Stimulated activated naive CD4-positive, alpha-beta T cell treated with Interleukin-2 at 50 U/mL for 16 hours (primary cell): ENCODE data around the gene DEF6.
"Not testable (repeated sequence)": the region's sequence is repeated elsewhere in the genome, so short reads cannot be mapped to it uniquely, and the experiment has no call there.

Experiments used
- DNase-seq: peaks from one replicate; lab custom pipeline; 2025; lab: John Stamatoyannopoulos, UW

Gene DEF6

DNA sequence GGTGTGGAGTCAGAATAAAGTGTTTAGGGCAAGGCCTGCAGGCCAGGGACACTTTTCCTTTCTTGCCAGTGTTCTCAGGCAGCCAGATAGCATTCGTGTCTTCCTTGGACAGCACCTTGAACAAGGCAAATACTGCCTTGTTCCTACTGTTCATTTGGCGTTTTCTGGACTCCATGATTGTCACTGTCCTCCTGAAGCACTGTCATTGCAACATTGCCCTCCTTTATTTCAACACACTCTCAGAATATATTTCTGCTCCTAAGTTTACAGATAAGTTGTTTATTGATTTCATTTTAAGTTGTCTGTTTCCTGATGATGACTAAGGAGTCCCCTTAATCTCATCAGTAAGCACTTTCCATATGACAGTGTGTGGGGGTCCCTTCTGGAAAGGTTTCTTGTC is 15.1 kb upstream of the DEF6 start:
- no peak for DNase-seq

DNA sequence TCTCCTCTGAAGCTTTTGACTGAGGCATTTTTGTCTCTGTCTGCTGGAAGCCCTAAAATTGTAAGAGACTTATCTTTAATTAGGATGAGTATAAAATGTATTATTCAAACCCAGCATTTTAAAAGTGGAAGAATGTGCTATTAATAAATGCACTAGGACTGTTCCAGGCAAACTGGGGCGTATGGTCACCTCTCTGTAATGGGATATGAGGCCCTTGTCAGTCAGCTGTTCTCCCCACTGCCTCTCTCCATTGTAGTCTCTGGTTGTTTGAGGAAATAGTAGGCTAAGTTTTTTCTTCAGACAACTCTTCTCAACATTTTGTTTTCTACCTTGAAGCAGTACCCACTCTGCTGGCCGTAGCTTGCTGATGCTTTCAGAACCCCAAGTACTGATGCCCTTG is 14.3 kb upstream of the DEF6 start:
- no peak for DNase-seq

DNA sequence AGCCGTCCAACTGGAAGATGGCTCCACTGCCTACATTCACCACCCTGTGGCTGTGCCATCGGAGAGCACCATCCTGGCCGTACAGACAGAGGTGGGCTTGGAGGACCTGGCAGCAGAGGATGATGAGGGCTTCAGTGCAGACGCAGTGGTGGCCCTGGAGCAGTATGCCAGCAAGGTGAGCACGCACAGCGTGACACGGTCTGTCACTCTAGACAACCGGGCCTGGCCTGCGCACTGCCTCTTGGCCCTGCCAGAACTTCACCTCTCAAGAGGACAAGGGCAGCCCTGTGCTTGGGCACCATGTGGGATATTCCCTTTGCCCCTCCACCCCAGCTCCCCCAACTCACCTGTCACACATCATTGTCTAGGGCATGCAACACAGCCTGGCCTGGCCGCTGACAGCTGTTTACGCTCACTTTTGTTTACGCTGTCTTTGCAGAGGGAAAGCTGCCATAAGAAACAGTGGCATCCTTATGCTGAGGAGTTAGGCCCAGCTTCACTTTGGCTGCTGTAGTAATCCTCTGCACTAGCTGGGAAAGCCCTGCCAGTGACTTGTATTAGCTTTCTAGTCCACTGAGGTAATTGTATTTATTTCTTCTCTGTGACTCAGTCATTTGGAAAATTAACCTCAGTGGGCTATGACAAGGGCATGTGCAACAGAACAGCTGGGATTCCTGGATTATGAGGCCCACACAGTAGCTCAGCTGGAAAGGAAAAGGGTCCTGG is 9.8 kb upstream of the DEF6 start:
- no peak for DNase-seq

- DNase-seq, result no peak
Observed at GRCh38 chr6:35288834-35289233, 8.8 kb upstream of the DEF6 start.

GRCh38 chr6:35291491-35291890 is 6.1 kb upstream of the DEF6 start:
- DNase-seq, result no peak

DNA sequence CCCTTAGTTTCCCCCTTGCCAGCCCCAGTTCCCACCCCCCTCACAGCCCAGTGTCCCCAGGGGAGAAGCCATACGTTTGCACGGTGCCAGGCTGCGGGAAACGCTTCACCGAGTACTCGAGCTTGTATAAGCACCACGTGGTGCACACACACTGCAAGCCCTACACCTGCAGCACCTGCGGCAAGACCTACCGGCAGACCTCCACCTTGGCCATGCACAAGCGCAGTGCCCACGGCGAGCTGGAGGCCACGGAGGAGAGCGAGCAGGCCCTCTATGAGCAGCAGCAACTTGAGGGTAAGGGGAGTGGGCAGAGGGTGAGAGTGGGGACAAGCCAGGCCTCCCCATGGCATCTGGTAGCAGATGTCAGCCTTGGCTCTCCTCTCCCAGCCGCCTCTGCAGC is 5.1 kb upstream of the DEF6 start:
- no peak for DNase-seq

- DNase-seq, result no peak
Observed at GRCh38 chr6:35293681-35294080, 3.9 kb upstream of the DEF6 start.

GRCh38 chr6:35294308-35294945 is 3.2 kb upstream of the DEF6 start:
- peak; percentile 22 for DNase-seq

DNA sequence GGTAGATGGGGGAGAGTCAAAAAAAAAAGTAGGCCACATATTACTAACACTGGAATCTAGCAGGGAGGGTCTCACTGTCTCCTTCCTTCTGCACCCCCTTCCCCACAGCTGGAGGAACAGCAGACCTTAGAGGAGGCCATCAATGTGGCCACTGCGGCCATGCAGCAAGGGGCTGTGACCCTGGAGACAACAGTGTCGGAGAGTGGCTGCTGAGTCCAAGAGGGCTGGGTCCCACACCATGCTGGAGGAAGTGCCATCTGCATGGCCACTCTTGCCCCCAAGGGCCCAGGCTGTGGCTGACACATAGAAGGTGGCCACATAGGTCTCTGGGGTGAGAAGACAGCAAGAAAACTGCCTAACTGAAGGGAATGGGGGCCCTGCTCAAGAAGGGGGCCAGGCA is 2.6 kb upstream of the DEF6 start:
- DNase-seq, result no peak

- DNase-seq, result no peak
Observed at GRCh38 chr6:35295521-35296315, 1.9 kb upstream of the DEF6 start.

DNA sequence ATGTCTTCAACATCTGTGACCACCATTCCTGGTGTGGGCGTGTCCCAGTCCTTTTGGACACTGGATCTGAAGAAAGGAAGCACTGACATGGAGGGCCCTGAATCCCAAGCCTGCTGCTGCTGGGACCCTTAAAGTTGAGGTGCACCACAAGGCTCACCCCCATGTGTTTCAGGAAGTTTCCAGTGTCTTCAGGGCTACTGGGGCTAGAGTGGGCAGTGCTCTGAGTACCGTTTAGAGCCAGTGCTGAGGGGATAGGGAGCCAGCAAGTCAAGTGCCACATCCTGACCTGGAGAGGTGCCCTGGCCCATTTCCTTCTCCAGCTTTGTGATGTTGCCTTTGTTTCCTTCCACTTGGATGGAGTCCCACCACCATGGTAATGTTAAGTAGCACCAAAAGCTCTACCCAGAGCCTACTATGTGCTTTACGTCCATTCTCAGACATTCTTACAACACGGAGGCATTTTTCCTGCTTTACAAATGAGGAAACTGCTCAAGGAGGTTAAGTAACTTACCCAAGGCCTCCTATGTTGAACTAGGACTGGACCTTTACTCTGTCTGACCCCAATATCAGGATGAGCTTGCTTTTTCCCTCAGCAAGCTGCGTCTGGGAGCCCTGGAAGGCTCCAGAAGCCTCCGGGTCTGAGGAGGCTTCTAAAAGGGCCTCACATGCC is 552 bp upstream of the DEF6 start:
- no peak for DNase-seq

DNA sequence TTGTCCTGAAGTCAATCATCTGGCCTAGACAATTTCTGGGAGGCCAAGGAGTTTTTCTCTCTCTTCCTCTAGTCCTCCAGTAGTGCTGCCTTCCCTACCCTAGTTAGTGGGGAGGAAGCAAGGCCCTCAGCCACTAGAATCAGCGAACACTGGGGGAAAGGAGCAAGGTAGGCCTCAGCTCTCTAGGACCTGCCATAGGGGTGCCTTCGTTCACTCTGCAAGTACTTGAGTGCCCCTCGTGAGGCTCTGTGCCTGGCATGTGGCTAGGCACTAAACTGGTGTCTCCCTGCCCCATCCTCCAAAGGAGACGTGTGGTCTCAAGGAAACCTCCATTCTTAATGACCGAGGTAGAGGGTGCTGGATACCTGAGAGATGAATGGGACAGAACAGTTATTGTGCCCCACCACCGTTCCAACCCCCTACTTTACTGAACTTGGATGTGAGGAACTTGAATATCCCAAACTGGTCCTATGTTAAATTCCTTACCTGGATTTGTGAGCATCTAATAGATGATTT is 1.1 kb downstream of the DEF6 start:
- no peak for DNase-seq

GRCh38 chr6:35299674-35300073 is 2.1 kb downstream of the DEF6 start:
- DNase-seq, result peak; percentile 12

GRCh38 chr6:35300848-35301247 is 3.2 kb downstream of the DEF6 start:
- peak; percentile 4 for DNase-seq

DNA sequence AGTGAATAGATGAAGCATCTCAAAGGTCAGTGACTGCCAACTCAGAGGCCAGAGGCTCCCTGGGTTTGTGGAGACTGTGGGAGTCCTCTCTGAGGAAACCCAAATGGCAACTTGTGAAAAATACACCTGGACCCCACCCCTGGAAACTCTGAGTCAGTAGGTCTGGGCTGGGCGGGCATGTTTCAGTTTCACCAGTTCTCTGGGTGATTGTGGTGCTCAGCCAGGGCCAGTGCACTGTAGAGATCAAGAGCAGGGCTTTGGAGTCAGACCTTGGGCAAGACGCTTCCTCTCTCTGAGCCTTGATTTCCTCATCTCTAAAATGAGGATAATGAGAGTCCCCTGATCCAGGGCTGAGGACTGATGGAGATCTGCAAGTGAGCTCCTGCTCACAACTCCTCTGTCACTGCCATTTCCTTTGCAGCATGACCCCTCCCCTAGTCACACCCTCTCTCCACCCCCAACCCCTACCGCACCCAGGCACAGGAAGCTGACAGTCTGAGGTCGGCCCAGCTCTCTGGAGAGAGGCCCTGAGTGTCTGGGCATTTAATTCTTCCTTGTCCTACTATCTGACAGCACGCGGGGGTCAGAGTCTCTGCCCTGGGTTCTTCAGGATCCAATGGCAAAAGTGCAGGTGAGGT is 5.1 kb downstream of the DEF6 start:
- peak; percentile 83 for DNase-seq

DNA sequence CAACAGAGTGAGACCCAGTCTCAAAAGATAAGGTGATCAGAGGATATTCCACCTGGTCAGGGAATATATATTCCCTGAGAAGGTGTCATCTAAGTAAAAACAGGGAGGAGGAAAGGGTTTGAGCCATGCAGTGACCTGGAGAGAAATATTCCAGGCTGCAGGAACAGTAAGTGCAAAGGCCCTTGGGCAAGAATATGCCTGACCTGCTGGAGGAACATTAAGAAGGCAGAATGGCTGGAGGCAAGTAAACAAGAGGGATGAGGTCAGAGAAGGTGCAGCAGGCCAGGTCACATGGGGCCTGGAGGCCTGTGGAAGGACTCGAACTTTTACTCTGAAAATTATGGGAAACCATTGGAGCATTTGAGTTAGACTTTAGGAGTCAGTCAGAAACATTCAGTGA is 6.7 kb downstream of the DEF6 start:
- no peak for DNase-seq

DNA sequence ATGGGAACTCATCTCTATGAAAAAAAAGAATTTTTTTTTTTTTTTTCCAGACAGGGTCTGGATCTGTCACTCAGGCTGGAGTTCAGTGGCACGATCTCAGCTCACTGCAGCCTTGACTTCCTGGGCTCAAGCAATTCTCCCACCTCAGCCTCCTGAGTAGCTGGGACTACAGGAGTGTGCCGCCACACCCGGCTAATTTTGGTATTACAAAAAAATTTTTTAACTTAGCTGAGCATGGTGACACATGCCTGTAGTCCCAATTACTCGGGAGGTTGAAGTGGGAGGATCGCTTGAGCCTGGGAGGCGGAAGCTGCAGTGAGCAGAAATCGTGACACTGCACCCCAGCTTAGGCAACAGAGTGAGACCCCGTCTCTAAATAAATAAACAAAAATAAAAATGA is 7.5 kb downstream of the DEF6 start:
- DNase-seq, result peak; percentile 6

- DNase-seq, result not testable (repeated sequence)
Observed at GRCh38 chr6:35307138-35307537, 9.5 kb downstream of the DEF6 start.

DNA sequence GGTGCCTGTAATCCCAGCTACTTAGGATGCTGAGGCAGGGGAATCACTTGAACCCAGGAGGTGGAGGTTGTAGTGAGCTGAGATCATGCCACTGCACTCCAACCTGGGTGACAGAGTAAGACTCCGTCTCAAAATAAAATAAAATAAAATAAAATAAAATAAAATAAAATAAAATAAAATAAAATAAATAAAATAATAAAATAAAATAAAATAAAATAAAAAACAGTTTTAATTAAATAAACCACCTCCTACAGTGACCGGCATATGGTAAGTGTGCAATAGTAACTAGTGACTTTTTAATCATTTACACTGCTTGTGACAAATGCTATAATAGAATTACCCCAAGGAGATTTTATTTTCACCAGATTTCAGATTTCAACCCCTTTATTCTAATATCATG is 10.9 kb downstream of the DEF6 start:
- DNase-seq, result not testable (repeated sequence)

GRCh38 chr6:35309611-35310264 is 12.1 kb downstream of the DEF6 start:
- DNase-seq, result no peak

GRCh38 chr6:35310265-35310831 is 12.7 kb downstream of the DEF6 start:
- DNase-seq, result peak; percentile 25
